ENCODE measurements around the gene BCL10.

The BCL10 gene

GRCh38 chr1:85289207-85289847 is 12.9 kb upstream of the BCL10 start:
- Histone ChIP-seq H3K36me3 (replicated peaks) (no peaks in the 10 kb centered on the region), H3K27ac (peak overlapping the region; percentile 42), H3K4me3 (ENCODE audit: low read depth, low read length) (no peak overlapping the region), H3K27me3 (replicated peaks) (no peaks in the 10 kb centered on the region)
- TF ChIP-seq, protein P1, sequence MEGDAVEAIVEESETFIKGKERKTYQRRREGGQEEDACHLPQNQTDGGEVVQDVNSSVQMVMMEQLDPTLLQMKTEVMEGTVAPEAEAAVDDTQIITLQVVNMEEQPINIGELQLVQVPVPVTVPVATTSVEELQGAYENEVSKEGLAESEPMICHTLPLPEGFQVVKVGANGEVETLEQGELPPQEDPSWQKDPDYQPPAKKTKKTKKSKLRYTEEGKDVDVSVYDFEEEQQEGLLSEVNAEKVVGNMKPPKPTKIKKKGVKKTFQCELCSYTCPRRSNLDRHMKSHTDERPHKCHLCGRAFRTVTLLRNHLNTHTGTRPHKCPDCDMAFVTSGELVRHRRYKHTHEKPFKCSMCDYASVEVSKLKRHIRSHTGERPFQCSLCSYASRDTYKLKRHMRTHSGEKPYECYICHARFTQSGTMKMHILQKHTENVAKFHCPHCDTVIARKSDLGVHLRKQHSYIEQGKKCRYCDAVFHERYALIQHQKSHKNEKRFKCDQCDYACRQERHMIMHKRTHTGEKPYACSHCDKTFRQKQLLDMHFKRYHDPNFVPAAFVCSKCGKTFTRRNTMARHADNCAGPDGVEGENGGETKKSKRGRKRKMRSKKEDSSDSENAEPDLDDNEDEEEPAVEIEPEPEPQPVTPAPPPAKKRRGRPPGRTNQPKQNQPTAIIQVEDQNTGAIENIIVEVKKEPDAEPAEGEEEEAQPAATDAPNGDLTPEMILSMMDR (IDR thresholded peaks at IDR 0.05; ENCODE audit: low read depth, low read length, missing control alignments): no peak
- peak; percentile 90 for DNase-seq
- in situ Hi-C loops (cut with HindIII; ENCODE audit: low pct_ligation_motif_present, low sequenced_read_pairs): no loop called here

- Histone ChIP-seq H3K4me3 (ENCODE audit: low read depth, low read length) (no peak overlapping the region), H3K36me3 (replicated peaks) (no peaks in the 10 kb centered on the region), H3K27ac (no peak overlapping the region), H3K27me3 (replicated peaks) (no peaks in the 10 kb centered on the region)
- no peak for DNase-seq
- in situ Hi-C loops (cut with HindIII; ENCODE audit: low pct_ligation_motif_present, low sequenced_read_pairs): no loop called here
- TF ChIP-seq, protein P1 (IDR thresholded peaks at IDR 0.05; ENCODE audit: low read depth, low read length, missing control alignments): no peak
Measured at GRCh38 chr1:85284202-85284601, 7.8 kb upstream of the BCL10 start.

DNA sequence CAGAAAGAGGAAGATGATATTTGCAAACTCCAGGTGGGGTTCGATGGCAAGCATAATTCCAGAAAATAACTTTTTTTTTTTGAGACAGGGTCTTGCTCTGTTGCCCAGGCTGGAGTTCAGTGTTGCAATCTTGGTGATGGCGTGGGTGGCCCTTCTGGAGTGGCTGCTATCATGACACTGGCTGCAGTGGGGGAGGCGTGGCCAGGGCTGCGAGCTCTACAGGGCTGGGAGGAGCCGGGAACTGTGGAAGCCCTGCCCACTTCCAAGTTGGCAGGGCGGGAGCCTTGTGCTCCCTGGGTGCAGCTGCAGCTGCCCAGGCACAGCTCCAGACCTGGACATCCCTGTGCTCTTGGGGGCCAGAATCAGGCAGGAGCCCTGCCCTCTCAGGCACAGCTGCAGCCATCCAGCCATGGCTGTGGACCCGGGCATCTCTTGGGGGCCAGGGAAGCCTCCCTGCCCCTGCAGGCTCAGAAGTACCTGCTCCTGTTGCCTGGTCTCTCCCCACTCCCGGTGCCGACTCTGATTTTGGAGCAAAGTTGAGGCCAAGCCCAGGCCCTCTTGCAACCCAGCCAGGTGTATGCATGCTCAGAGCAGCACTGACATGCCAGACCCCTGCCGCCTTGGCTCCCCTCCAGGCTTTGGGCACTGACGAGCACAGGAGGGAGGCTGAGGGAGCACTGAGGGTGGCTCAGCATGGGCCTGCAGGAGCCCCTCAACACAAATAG is 7.2 kb upstream of the BCL10 start:
- no peak for DNase-seq
- in situ Hi-C loops (cut with HindIII; ENCODE audit: low pct_ligation_motif_present, low sequenced_read_pairs): no loop called here
- no peak overlapping the region for H3K27ac ChIP-seq
- H3K36me3 ChIP-seq (replicated peaks): no peaks in the 10 kb centered on the region
- no peak overlapping the region for H3K4me3 ChIP-seq (ENCODE audit: low read depth, low read length)
- TF ChIP-seq, protein P1 (IDR thresholded peaks at IDR 0.05; ENCODE audit: low read depth, low read length, missing control alignments): no peak
- H3K27me3 ChIP-seq (replicated peaks): no peaks in the 10 kb centered on the region

GRCh38 chr1:85282424-85282823 is 6.0 kb upstream of the BCL10 start:
- H3K27me3 ChIP-seq (replicated peaks): no peaks in the 10 kb centered on the region
- TF ChIP-seq, protein P1 (IDR thresholded peaks at IDR 0.05; ENCODE audit: low read depth, low read length, missing control alignments): peak; percentile 24
- no peak overlapping the region for H3K4me3 ChIP-seq (ENCODE audit: low read depth, low read length)
- no peak for DNase-seq
- in situ Hi-C loops (cut with HindIII; ENCODE audit: low pct_ligation_motif_present, low sequenced_read_pairs): no loop called here
- no peak overlapping the region for H3K27ac ChIP-seq
- H3K36me3 ChIP-seq (replicated peaks): no peaks in the 10 kb centered on the region

DNA sequence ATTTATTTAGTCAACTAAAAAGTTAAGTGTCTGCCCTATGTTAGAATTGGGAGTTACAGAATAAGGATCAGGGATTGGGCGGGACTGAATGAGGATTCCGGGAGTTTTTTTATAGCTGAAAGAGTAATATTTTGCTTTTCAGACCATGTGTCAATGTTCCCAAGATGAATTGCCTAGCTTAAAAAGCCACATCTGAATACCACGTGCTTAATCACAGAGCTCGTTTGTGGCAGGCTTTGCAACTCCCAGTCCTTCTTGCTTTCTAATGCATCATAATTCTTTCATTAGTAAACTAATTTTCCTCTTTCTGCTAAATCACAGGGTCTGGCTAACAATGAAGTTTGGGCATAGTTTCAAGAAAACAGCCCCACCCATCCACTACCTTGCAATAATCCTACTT is 4.2 kb upstream of the BCL10 start:
- DNase-seq: no peak
- TF ChIP-seq, protein P1 (IDR thresholded peaks at IDR 0.05; ENCODE audit: low read depth, low read length, missing control alignments): no peak
- Histone ChIP-seq H3K4me3 (ENCODE audit: low read depth, low read length) (no peak overlapping the region), H3K36me3 (replicated peaks) (no peaks in the 10 kb centered on the region), H3K27ac (no peak overlapping the region), H3K27me3 (replicated peaks) (no peaks in the 10 kb centered on the region)
- in situ Hi-C loops (cut with HindIII; ENCODE audit: low pct_ligation_motif_present, low sequenced_read_pairs): no loop called here
